Esophagus squamous epithelium (tissue), 5 donors: Measurements from ENCODE around the gene SHKBP1. TPM values are rescaled to one million over a fixed set of nuclear protein-coding genes. Genes with fewer than 3 reads are reported as not detected.

ENCODE experiments used
- DNase-seq: peaks from one replicate; lab custom pipeline; 2025; lab: John Stamatoyannopoulos, UW
- H3K27ac ChIP-seq, 4 donors: fragments of 200-600 bp; sonication (generic); one replicate each; pipeline ENCODE4 v1.5.1; 2016 to 2019; ENCODE audit warnings: mild to moderate bottlenecking in 1 of 4
- H3K27me3 ChIP-seq, 4 donors: fragments of 200-600 bp; sonication (generic); 1 replicate in 3 of 4; 2 replicates in 1 of 4; pipeline versions ENCODE4 v1.5.1 to v1.6.0; 2017 to 2021; ENCODE audit warnings: antibody characterized with exemption in 1 of 4
- H3K36me3 ChIP-seq, 3 donors: fragments of 200-600 bp; sonication (generic); one replicate each; pipeline ENCODE4 v1.5.1; 2016 to 2019
- H3K4me1 ChIP-seq, 3 donors: fragments of 200-600 bp; sonication (generic); one replicate each; pipeline ENCODE4 v1.5.1; 2017 to 2019
- H3K4me3 ChIP-seq, 4 donors: fragments of 200-600 bp; sonication (generic); 1 replicate in 3 of 4; 2 replicates in 1 of 4; pipeline ENCODE4 v1.5.1; 2016 to 2019; ENCODE audit warnings: mild to moderate bottlenecking in 2 of 4, moderate library complexity in 1 of 4
- H3K9me3 ChIP-seq, 3 donors: fragments of 200-600 bp; sonication (generic); one replicate each; pipeline ENCODE4 v1.5.1; 2016 to 2019
- POLR2A ChIP-seq, 4 donors: fragments of 450-650 bp; IDR thresholded peaks; one replicate each; pipeline ENCODE4 v1.6.1; 2017; ENCODE audit warnings: antibody characterized with exemption in 4 of 4, mild to moderate bottlenecking in 4 of 4, moderate library complexity in 3 of 4
- WGBS, 2 donors: methylation state at CpG; one replicate each; pipeline ENCODE4 v1.1.5; 2018; 5-methylcytosine and 5-hydroxymethylcytosine counted together
- intact Hi-C: fragments of 100-400 bp; cut with DNase I; formaldehyde crosslinking; loops from one replicate; pipeline ENCODE4 v1.15.0; 2022
- total RNA-seq, 4 donors: library from RNA; depleted of rRNA; stranded (reverse); fragments of >200 nt; gene quantifications; one replicate each; pipeline ENCODE4 v1.1.0, GENCODE V29; 2016
- TF ChIP-seq, protein P1 (sequence below), 6 experiments: fragments of 450-650 bp in 4 of 6; fragments of 200-600 bp in 2 of 6; sonication (generic) in 2 of 6; IDR thresholded peaks; one replicate each; pipeline ENCODE4 v1.5.1; 2016 to 2019; ENCODE audit warnings: antibody characterized with exemption in 6 of 6, mild to moderate bottlenecking in 4 of 6, moderate library complexity in 4 of 6
- donor health status: DM: yes; HTN: yes; CAD: no.

Gene SHKBP1
- total RNA-seq, 4 donors from 2014 or later: 42.3 to 77.9 (median 49.8) TPM

GRCh38 chr19:40604171-40604646, 27.5 kb downstream of the SHKBP1 start:
- Histone ChIP-seq H3K27me3 (peaks cover 0 to 24% (median 0%) of the 10 kb centered on the region in 4 donors), H3K27ac (peak overlapping the region; percentile 95 to 97 (median 96)), H3K9me3 (no peaks in the 10 kb centered on the region), H3K36me3 (no peaks in the 10 kb centered on the region), H3K4me1 (peaks cover 73 to 99% (median 79%) of the 10 kb centered on the region in 3 donors), H3K4me3 (peak overlapping the region; percentile 5 to 81 (median 60))
- intact Hi-C loops: loop anchor here (10.0 kb wide), 1 partner anchor 179 kb away; the partner anchor contains the start of gene SERTAD1
- 1 to 8% methylated on average over 15 to 17 of the region's 18 CpGs for WGBS, 2 donors
- TF ChIP-seq POLR2A (IDR thresholded peaks at IDR 0.05): no peak
- TF ChIP-seq, protein P1, sequence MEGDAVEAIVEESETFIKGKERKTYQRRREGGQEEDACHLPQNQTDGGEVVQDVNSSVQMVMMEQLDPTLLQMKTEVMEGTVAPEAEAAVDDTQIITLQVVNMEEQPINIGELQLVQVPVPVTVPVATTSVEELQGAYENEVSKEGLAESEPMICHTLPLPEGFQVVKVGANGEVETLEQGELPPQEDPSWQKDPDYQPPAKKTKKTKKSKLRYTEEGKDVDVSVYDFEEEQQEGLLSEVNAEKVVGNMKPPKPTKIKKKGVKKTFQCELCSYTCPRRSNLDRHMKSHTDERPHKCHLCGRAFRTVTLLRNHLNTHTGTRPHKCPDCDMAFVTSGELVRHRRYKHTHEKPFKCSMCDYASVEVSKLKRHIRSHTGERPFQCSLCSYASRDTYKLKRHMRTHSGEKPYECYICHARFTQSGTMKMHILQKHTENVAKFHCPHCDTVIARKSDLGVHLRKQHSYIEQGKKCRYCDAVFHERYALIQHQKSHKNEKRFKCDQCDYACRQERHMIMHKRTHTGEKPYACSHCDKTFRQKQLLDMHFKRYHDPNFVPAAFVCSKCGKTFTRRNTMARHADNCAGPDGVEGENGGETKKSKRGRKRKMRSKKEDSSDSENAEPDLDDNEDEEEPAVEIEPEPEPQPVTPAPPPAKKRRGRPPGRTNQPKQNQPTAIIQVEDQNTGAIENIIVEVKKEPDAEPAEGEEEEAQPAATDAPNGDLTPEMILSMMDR (IDR thresholded peaks at IDR 0.05): no peak
- DNase-seq: no peak

DNA sequence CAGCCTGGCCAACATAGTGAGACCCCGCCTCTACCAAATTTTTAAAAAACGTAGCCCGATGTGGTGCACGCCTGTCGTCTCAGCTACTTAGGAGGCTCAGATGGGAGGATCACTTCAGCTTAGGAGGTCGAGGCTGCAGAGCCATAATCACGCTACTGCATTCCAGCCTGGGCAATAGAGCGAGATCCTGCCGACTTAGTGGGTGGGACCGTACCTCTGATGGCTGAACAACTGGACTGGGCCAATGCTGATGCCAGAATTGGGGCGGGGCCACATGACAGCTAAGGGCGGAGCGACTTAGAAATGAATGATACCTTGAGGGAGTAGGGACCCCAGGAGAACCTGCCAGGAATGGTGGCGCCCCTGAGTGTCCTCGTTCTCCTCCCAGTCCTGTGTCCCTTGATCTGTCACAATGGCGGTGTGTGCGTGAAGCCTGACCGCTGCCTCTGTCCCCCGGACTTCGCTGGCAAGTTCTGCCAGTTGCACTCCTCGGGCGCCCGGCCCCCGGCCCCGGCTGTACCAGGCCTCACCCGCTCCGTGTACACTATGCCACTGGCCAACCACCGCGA, 28.1 kb downstream of the SHKBP1 start:
- no peaks in the 10 kb centered on the region for H3K36me3 ChIP-seq
- WGBS, 2 donors: 29 to 42% methylated on average over 16 to 19 of the region's 29 CpGs
- H3K27me3 ChIP-seq: peaks cover 0 to 20% (median 0%) of the 10 kb centered on the region in 4 donors
- intact Hi-C loops: loop anchor here (5.0 to 10.0 kb wide), 2 partner anchors 113 to 180 kb away; partner anchors contain the start of genes COQ8B, ITPKC and SERTAD1
- no peaks in the 10 kb centered on the region for H3K9me3 ChIP-seq
- TF ChIP-seq, protein P1 (IDR thresholded peaks at IDR 0.05): no peak
- no peak for TF ChIP-seq POLR2A (IDR thresholded peaks at IDR 0.05)
- DNase-seq: no peak
- H3K4me1 ChIP-seq: peaks cover 75 to 99% (median 75%) of the 10 kb centered on the region in 3 donors
- H3K4me3 ChIP-seq: peak overlapping the region; percentile 38 to 81 (median 60)
- H3K27ac ChIP-seq: peak overlapping the region; percentile 95 to 97 (median 96)

DNA sequence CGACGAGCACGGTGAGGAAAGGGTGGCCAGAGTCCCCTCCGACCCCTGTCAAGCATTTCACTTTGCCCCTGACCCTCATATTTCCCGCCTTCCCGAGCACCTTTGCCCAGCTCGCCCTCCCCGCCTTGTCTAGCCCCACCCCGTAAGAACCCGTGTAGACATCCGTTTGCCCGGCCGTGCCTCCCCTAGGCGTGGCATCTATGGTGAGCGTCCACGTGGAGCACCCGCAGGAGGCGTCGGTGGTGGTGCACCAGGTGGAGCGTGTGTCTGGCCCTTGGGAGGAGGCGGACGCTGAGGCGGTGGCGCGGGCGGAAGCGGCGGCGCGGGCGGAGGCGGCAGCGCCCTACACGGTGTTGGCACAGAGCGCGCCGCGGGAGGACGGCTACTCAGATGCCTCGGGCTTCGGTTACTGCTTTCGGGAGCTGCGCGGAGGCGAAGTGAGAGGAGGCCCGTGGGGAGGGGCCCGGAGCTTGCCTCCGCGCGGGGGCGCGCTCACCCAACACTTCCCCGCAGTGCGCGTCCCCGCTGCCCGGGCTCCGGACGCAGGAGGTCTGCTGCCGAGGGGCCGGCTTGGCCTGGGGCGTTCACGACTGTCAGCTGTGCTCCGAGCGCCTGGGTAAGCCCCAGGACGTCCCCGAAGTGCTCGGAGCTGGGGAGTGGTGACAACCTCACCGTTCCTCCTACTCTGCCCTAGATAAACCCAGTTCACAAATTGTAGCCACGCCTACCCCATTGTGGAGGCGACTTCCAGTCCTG, 28.7 kb downstream of the SHKBP1 start:
- DNase-seq: no peak
- peaks cover 0 to 13% (median 0%) of the 10 kb centered on the region in 4 donors for H3K27me3 ChIP-seq
- peak overlapping the region; percentile 95 to 97 (median 96) for H3K27ac ChIP-seq
- no peaks in the 10 kb centered on the region for H3K36me3 ChIP-seq
- TF ChIP-seq, protein P1 (IDR thresholded peaks at IDR 0.05): peak in 4 of 6 experiments; percentile 15 to 49 (median 21)
- peak in 3 of 4 donors; percentile 45 to 75 (median 64) for TF ChIP-seq POLR2A (IDR thresholded peaks at IDR 0.05)
- intact Hi-C loops: loop anchor here (5.0 to 10.0 kb wide), 2 partner anchors 112 to 181 kb away; partner anchors contain the start of genes COQ8B, ITPKC and SERTAD1
- H3K4me3 ChIP-seq: peak overlapping the region; percentile 38 to 81 (median 55)
- no peaks in the 10 kb centered on the region for H3K9me3 ChIP-seq
- H3K4me1 ChIP-seq: peaks cover 71 to 99% (median 72%) of the 10 kb centered on the region in 3 donors
- whole genome bisulfite sequencing, 2 donors: 2 to 6% methylated on average over 10 to 14 of the region's 71 CpGs

DNA sequence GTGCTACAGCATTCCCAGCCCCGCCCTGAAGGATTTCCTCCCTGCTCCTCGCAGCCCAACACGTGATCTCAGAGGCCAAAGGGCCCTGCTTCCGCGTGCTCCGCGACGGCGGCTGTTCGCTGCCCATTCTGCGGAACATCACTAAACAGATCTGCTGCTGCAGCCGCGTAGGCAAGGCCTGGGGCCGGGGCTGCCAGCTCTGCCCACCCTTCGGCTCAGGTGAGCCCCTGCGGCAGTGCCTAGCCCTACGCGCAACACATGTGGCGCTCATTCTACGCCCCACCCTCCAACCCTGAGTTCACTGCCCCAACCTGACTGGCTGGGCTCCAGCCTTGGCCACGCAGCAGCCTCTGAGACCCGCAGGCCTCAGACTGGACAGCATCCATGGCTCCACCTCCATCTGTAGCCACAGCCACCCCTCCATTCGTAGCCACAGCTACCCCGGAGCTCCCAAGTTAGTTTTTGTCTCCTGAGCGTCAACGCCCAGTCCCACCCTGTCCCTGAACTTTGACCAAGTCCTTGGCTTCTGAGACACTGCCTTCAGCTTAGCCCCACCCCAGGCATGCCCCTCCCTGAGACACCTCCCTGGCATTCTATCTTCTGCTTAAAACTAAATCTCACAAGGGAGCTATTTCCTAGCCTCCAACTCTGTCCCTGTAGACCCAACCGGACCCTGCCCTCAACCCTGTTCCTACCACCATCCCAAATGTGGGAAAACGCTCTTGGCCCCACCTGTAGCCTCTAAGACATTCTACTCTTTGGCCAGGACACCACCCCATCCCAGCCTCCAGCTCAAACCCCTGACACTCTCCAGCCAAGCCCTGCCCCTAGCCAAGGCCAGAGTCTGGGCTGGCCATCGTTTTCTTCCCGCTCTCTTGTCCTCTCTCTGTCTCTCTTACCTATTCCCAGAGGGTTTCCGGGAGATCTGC, 30.9 kb downstream of the SHKBP1 start:
- no peak for DNase-seq
- WGBS, 2 donors: 44 to 58% methylated on average over 21 to 24 of the region's 31 CpGs
- no peaks in the 10 kb centered on the region for H3K27me3 ChIP-seq
- peaks cover 63 to 99% (median 66%) of the 10 kb centered on the region in 3 donors for H3K4me1 ChIP-seq
- TF ChIP-seq, protein P1 (IDR thresholded peaks at IDR 0.05): no peak
- TF ChIP-seq POLR2A (IDR thresholded peaks at IDR 0.05): no peak
- H3K36me3 ChIP-seq: no peaks in the 10 kb centered on the region
- no peaks in the 10 kb centered on the region for H3K9me3 ChIP-seq
- peak overlapping the region; percentile 95 to 97 (median 96) for H3K27ac ChIP-seq
- intact Hi-C loops: loop anchor here (5.0 to 10.0 kb wide), 2 partner anchors 110 to 183 kb away; partner anchors contain the start of genes COQ8B, ITPKC and SERTAD1
- peak overlapping the region in 2 of 4 donors; percentile 7 to 28 for H3K4me3 ChIP-seq
